RWPE1 (cell line): ENCODE measurements around the gene NFAT5.

Experiments used
- CTCF ChIA-PET: fragments of 350-600 bp; sonication (Branson Sonifier 250); formaldehyde crosslinking; extraction: SDS; loops from one replicate; lab custom pipeline; 2021; lab: Yijun Ruan, JAX
- POLR2A ChIA-PET: fragments of 400-600 bp; formaldehyde crosslinking; extraction: SDS; loops from one replicate; lab custom pipeline; 2020; ENCODE audit warnings: antibody characterized with exemption; ENCODE audit not compliant: low non-redundant PET; lab: Yijun Ruan, JAX
- DNase-seq: peaks from one replicate; pipeline ENCODE4 v3.0.0; 2012; ENCODE audit warnings: low spot score
- H3K27ac ChIP-seq: fragments of 450-650 bp; 2 replicates; pipeline ENCODE4 v1.5.1; 2017
- CTCF ChIP-seq: fragments of 450-650 bp; conservative IDR thresholded peaks from 2 replicates; pipeline ENCODE4 v1.5.1; 2017; ENCODE audit warnings: low read depth, mild to moderate bottlenecking

NFAT5 gene

GRCh38 chr16:69717066-69717465 is 151.3 kb downstream of the NFAT5 start:
- no peak for DNase-seq
- H3K27ac ChIP-seq: no peak overlapping the region
- POLR2A ChIA-PET: no interaction called here
- CTCF ChIA-PET: interaction anchor here (0.7 to 0.8 kb wide), 3 partner anchors 12 to 219 kb away, joined by 3 to 4 read pairs (median 3); partner anchors contain the start of gene NOB1
- no peak for TF ChIP-seq CTCF

- CTCF ChIA-PET: interaction anchor here (0.6 kb wide), 1 partner anchor 300 kb away, joined by 5 read pairs; no protein-coding TSS in a partner anchor
- DNase-seq: no peak
- no peak for TF ChIP-seq CTCF
- POLR2A ChIA-PET: no interaction called here
- no peak overlapping the region for H3K27ac ChIP-seq
These were observed 152.5 kb downstream of the NFAT5 start for GRCh38 chr16:69718111-69718764.

GRCh38 chr16:69720822-69721430 is 155.2 kb downstream of the NFAT5 start:
- ChIA-PET POLR2A (no interaction called here), CTCF (interaction anchor here (0.6 kb wide), 2 partner anchors 49 to 185 kb away, joined by 6 to 7 read pairs; no protein-coding TSS in a partner anchor)
- no peak for DNase-seq
- peak overlapping the region; percentile 31; the same call in 1 of the 2 replicates for H3K27ac ChIP-seq
- no peak for TF ChIP-seq CTCF

GRCh38 chr16:69721441-69721957 is 155.7 kb downstream of the NFAT5 start:
- H3K27ac ChIP-seq: peak overlapping the region; percentile 98
- DNase-seq: no peak
- no peak for TF ChIP-seq CTCF
- POLR2A ChIA-PET: no interaction called here
- CTCF ChIA-PET: interaction anchor here (0.9 kb wide), 1 partner anchor 33 kb away, joined by 4 read pairs; the partner anchor contains the start of gene NOB1

GRCh38 chr16:69724414-69724873 is 158.7 kb downstream of the NFAT5 start:
- POLR2A ChIA-PET: interaction anchor here (0.6 to 0.7 kb wide), 2 partner anchors 8 to 18 kb away, joined by 3 read pairs; no protein-coding TSS in a partner anchor
- TF ChIP-seq CTCF: no peak
- CTCF ChIA-PET: interaction anchor here (0.6 to 1.4 kb wide), 2 partner anchors 30 to 33 kb away, joined by 4 to 7 read pairs; partner anchors contain the start of gene NOB1
- DNase-seq: no peak
- peak overlapping the region; percentile 98 for H3K27ac ChIP-seq

GRCh38 chr16:69724981-69725479 is 159.3 kb downstream of the NFAT5 start:
- CTCF ChIA-PET: interaction anchor here (0.6 to 1.4 kb wide), 2 partner anchors 30 to 32 kb away, joined by 4 to 7 read pairs; partner anchors contain the start of gene NOB1
- no peak for TF ChIP-seq CTCF
- POLR2A ChIA-PET: interaction anchor here (0.6 to 1.0 kb wide), 3 partner anchors 9 to 19 kb away, joined by 3 read pairs; no protein-coding TSS in a partner anchor
- peak overlapping the region; percentile 98 for H3K27ac ChIP-seq
- no peak for DNase-seq
